Mononuclear cell (primary cell): ENCODE measurements around the gene FNDC3B. TPM values are rescaled to one million over a fixed set of nuclear protein-coding genes. Genes with fewer than 3 reads are reported as not detected.

Experiments
- H3K27me3 ChIP-seq: 2 replicates; pipeline ENCODE4 v1.6.0; 2011; ENCODE audit warnings: low read length, control low read depth; ENCODE audit not compliant: insufficient read depth
- H3K4me1 ChIP-seq: 2 replicates; pipeline ENCODE4 v1.5.1; 2011; ENCODE audit warnings: mild to moderate bottlenecking, low read length, control low read depth; ENCODE audit not compliant: insufficient read depth
- H3K4me3 ChIP-seq: 2 replicates; pipeline ENCODE4 v1.5.1; 2011; ENCODE audit warnings: mild to moderate bottlenecking, low read length, moderate library complexity
- H3K9me3 ChIP-seq: 2 replicates; pipeline ENCODE4 v1.5.1; 2011; ENCODE audit warnings: low read depth, mild to moderate bottlenecking, control low read depth, low read length
- total RNA-seq: library from RNA; depleted of rRNA; stranded (reverse); fragments of >200 nt; gene quantifications from one replicate; pipeline ENCODE4 v1.2.3, GENCODE V29; 2012

Gene FNDC3B
- total RNA-seq, 1 donor: 46.1 TPM

- Histone ChIP-seq H3K4me1 (peaks cover 75% of the 10 kb centered on the region), H3K9me3 (no peaks in the 10 kb centered on the region), H3K4me3 (no peak overlapping the region), H3K27me3 (no peaks in the 10 kb centered on the region)
Measured at GRCh38 chr3:172070269-172070668, 30.9 kb downstream of the FNDC3B start.

- no peaks in the 10 kb centered on the region for H3K9me3 ChIP-seq
- H3K27me3 ChIP-seq: no peaks in the 10 kb centered on the region
- peaks cover 74% of the 10 kb centered on the region for H3K4me1 ChIP-seq
- H3K4me3 ChIP-seq: no peak overlapping the region
Measured at GRCh38 chr3:172070802-172071201, 31.4 kb downstream of the FNDC3B start.

GRCh38 chr3:172071780-172072330 lies 32.5 kb downstream of the FNDC3B start:
- H3K27me3 ChIP-seq: no peaks in the 10 kb centered on the region
- H3K4me3 ChIP-seq: no peak overlapping the region
- H3K4me1 ChIP-seq: peaks cover 68% of the 10 kb centered on the region
- H3K9me3 ChIP-seq: no peaks in the 10 kb centered on the region

- Histone ChIP-seq H3K9me3 (no peaks in the 10 kb centered on the region), H3K27me3 (no peaks in the 10 kb centered on the region), H3K4me3 (no peak overlapping the region), H3K4me1 (peaks cover 68% of the 10 kb centered on the region)
Measured at GRCh38 chr3:172072543-172072942, 33.2 kb downstream of the FNDC3B start.

- H3K4me3 ChIP-seq: no peak overlapping the region
- peaks cover 64% of the 10 kb centered on the region for H3K4me1 ChIP-seq
- H3K27me3 ChIP-seq: no peaks in the 10 kb centered on the region
- H3K9me3 ChIP-seq: no peaks in the 10 kb centered on the region
Measured at GRCh38 chr3:172073262-172073915, 34.0 kb downstream of the FNDC3B start.

GRCh38 chr3:172074032-172074431 lies 34.7 kb downstream of the FNDC3B start:
- no peaks in the 10 kb centered on the region for H3K27me3 ChIP-seq
- no peaks in the 10 kb centered on the region for H3K9me3 ChIP-seq
- H3K4me1 ChIP-seq: peaks cover 60% of the 10 kb centered on the region
- H3K4me3 ChIP-seq: no peak overlapping the region

GRCh38 chr3:172074586-172074985 lies 35.2 kb downstream of the FNDC3B start:
- Histone ChIP-seq H3K4me1 (peaks cover 56% of the 10 kb centered on the region), H3K4me3 (no peak overlapping the region), H3K9me3 (no peaks in the 10 kb centered on the region), H3K27me3 (no peaks in the 10 kb centered on the region)

GRCh38 chr3:172076212-172076611 lies 36.8 kb downstream of the FNDC3B start:
- Histone ChIP-seq H3K4me1 (peaks cover 44% of the 10 kb centered on the region), H3K27me3 (no peaks in the 10 kb centered on the region), H3K9me3 (no peaks in the 10 kb centered on the region), H3K4me3 (no peak overlapping the region)

GRCh38 chr3:172077197-172077757 lies 37.9 kb downstream of the FNDC3B start:
- H3K9me3 ChIP-seq: no peaks in the 10 kb centered on the region
- no peaks in the 10 kb centered on the region for H3K27me3 ChIP-seq
- H3K4me3 ChIP-seq: no peak overlapping the region
- peaks cover 40% of the 10 kb centered on the region for H3K4me1 ChIP-seq

- H3K4me1 ChIP-seq: peaks cover 30% of the 10 kb centered on the region
- H3K4me3 ChIP-seq: no peak overlapping the region
- no peaks in the 10 kb centered on the region for H3K9me3 ChIP-seq
- no peaks in the 10 kb centered on the region for H3K27me3 ChIP-seq
Measured at GRCh38 chr3:172078244-172078643, 38.9 kb downstream of the FNDC3B start.

- H3K4me3 ChIP-seq: no peak overlapping the region
- no peaks in the 10 kb centered on the region for H3K27me3 ChIP-seq
- H3K9me3 ChIP-seq: no peaks in the 10 kb centered on the region
- peaks cover 26% of the 10 kb centered on the region for H3K4me1 ChIP-seq
Measured at GRCh38 chr3:172078721-172079120, 39.3 kb downstream of the FNDC3B start.

- no peak overlapping the region for H3K4me3 ChIP-seq
- no peaks in the 10 kb centered on the region for H3K27me3 ChIP-seq
- H3K4me1 ChIP-seq: peaks cover 19% of the 10 kb centered on the region
- H3K9me3 ChIP-seq: no peaks in the 10 kb centered on the region
Measured at GRCh38 chr3:172079326-172079976, 40.1 kb downstream of the FNDC3B start.

GRCh38 chr3:172080503-172080902 lies 41.1 kb downstream of the FNDC3B start:
- Histone ChIP-seq H3K27me3 (no peaks in the 10 kb centered on the region), H3K4me1 (peaks cover 10% of the 10 kb centered on the region), H3K9me3 (no peaks in the 10 kb centered on the region), H3K4me3 (no peak overlapping the region)

GRCh38 chr3:172082269-172082668 lies 42.9 kb downstream of the FNDC3B start:
- Histone ChIP-seq H3K9me3 (no peaks in the 10 kb centered on the region), H3K27me3 (no peaks in the 10 kb centered on the region), H3K4me3 (no peak overlapping the region)

GRCh38 chr3:172082820-172083513 lies 43.6 kb downstream of the FNDC3B start:
- Histone ChIP-seq H3K27me3 (no peaks in the 10 kb centered on the region), H3K9me3 (no peaks in the 10 kb centered on the region), H3K4me1 (peaks cover 18% of the 10 kb centered on the region)

More at GRCh38 chr3:172082269-172082668, 42.9 kb downstream of the FNDC3B start:
- H3K4me1 ChIP-seq: peaks cover 11% of the 10 kb centered on the region

More at GRCh38 chr3:172082820-172083513, 43.6 kb downstream of the FNDC3B start:
- no peak overlapping the region for H3K4me3 ChIP-seq
